Measurements from ENCODE around the gene MAD1L1.
"Not testable (repeated sequence)": the region's sequence is repeated elsewhere in the genome, so short reads cannot be mapped to it uniquely, and the experiment has no call there.

The MAD1L1 gene

DNA sequence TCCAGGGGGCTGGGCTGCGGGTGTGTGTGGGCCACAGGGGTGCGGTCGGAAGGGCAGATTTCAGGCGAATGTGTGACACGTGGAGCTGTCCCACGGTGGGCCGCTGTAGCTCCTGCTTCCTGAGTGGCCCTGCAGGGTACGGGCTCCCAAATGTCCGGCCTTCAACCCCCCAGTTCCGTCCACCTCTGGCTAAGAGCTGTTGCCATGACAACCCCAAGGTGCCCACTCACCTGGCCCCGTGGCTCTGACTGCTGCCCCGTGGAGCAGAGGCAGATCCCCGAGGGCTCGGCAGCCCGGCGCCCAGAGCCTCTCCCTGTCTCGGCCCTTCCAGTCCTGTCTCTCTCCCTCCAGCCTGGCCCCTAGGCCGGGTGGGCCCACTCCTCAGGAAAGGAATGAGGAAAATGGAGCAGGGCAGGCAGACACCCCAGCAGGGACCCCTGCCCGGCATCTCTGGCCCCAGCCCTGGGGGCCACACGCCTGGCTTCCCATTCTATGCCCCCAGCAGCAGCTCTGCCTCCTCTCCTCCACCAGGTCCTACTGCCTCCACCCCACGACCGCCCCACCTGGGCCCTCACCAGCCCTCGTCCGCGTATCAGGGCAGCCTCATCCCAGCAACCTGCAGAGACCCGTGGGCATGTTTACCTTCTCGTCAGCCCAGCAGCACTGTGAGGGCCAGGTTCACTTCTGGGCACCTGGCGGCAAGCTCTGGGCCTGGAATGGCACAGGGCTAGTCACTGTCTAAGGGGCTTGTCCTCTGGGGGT lies 347.1 kb downstream of the MAD1L1 start:
- DNase-seq, result no peak

DNA sequence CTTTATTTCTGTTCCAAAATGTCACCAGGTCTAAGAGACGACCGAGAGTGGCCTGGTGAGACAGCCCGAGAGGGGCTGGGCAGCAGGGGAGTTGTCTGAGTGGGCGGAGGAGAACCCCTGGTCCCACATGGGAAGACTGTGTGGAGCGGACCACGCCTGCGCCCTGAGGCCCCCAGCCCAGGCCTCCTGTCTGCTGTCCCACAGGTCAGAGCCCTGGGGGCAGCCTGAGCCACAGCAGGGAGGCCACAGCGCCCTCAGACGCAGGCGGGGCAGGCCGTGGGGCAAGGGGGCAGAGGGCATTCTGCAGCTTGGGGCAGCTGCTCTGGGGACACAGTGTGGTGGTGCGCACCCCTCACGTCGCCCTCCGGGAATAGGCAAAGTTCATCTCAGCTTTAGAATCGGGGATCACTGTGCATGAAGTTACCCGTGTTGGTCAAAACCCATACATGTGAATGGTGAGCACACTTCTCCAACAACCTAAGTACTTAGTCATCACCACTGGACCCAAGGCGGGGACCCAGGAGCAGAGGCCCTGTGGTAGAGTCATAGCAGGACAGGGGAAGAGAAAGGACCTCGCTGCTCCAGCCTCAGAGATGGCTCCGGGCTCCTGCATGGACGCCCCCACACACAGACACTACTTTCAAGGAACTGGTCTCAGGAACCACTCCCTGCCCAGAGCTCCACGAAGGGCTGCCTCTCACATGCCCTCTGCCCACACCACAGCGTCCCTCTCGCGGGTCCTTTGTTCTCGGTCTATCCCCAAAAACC lies 348.0 kb downstream of the MAD1L1 start:
- DNase-seq, result no peak

DNA sequence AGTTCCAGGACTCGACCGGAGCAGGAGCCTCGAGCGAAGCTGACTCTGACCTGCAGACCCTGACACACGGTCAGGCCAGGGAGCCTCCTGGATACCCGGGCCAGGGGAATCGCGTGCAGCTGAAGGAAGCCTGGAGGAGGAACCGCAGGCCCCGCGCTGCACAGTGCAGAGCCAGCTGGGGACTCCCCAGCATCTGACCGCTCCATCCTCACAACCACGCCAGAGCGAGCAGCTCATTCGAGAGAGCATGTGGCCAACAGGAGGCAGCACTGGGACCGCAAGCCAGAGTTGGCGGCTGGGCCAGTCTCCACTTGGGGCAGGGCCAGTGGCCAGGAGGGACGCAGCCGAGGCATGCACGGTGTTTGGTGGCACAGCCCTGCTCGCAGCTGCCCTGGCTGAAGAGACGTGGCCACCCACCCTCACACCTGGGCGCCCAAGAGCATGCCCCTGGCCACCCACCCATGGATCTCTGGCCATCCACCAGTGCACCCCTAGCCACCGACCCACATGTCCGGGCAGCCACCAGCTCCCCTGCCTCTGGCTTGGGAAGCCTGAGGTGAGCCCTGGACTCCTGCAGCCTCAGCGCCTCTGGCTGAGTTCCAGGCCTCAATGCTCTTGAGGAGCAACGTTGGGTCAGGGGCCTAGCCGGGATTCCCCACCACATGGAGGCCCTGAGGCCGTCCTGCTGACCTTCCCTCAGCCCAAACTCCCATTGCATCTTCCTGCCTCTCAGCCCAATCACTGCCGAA lies 348.7 kb downstream of the MAD1L1 start:
- DNase-seq, result no peak

DNA sequence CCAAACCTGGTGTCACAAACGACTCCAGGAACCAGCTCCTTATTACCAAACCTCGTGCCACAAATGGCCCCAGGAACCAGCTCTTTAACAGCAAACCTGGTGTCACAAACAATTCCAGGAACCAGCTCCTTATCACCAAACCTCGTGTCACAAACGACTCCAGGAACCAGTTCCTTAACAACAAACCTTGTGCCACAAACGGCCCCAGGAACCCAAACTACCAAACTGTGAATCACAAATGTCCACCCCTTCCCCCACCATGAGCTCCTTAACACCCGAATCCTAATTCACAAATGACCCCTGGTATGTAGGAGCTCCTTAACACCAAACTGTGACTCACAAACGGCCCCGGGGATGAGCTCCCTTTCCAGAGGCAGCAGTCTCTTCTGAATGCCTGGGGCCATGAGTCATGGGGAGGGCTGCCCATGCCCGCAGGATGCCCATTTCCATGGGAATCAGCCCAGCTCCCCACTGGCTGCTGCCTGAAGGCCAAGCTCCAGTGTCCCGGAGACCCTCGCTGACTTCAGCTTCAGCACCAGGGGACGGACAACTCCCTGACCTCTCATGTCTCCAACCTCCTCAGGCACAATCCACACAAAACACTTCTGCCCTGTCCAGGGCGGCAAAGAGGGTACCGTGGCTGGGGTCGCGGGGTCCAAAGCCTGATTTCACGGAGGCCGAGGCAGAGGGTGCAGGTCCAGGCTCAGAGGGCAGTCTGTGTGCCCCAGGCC lies 349.5 kb downstream of the MAD1L1 start:
- no peak for DNase-seq

DNA sequence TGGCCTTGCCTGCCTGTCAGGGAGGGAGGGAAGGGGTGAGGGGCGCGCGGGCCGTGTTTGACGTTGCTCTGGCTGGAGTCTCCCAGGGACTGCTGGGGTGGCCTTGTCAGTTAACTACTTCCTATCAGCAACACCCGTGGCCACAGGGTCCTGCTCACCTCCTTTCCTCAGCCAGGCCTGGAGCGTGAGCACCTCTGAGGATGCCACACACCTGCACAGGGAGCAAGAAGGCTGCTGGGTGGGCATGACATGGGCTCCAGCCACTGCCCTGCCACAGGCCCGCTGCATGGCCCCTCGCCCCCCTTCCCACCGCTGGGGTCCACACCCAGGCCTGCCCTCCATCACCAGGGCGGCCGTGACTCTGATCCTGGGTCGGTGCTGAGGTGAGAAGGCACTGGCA lies 350.3 kb downstream of the MAD1L1 start:
- DNase-seq, result no peak

DNA sequence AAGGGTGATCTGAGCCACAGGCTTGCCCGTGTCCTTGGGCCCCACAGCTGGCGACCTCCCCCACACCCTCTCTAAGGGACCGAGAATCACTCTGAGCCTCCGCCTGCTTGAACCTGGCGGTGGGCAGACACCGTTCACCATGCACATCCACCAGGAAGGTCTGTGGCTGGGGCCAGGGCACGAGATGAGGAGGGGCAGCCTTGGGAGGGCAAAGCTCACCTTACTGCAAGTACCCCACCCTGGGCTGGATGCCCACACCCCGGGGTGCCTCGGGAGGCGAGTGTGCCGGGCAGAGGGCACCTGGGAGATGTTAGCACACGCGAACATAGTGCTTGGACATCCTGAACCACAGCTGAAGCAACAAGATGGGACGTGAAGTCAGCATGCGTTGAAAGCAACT lies 350.8 kb downstream of the MAD1L1 start:
- no peak for DNase-seq

DNA sequence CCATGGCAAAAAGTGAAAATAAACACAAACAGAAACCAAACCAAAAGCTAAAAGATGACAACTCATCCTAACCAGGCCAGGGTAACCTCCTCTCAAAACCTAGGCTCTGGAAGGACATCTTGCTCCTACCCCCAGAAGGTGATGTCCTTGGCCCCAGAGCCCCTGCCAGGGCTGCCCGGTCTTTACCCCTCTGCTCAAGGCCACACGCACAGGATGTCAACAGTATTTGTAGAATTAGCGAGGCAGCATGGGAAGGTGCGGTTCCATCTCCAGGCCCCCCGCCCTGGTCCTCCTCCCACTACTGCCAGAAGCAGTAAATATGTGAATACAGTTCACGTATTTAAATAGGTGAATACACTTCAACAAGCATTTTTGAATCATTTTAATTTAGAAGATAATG lies 356.1 kb downstream of the MAD1L1 start:
- not testable (repeated sequence) for DNase-seq

DNA sequence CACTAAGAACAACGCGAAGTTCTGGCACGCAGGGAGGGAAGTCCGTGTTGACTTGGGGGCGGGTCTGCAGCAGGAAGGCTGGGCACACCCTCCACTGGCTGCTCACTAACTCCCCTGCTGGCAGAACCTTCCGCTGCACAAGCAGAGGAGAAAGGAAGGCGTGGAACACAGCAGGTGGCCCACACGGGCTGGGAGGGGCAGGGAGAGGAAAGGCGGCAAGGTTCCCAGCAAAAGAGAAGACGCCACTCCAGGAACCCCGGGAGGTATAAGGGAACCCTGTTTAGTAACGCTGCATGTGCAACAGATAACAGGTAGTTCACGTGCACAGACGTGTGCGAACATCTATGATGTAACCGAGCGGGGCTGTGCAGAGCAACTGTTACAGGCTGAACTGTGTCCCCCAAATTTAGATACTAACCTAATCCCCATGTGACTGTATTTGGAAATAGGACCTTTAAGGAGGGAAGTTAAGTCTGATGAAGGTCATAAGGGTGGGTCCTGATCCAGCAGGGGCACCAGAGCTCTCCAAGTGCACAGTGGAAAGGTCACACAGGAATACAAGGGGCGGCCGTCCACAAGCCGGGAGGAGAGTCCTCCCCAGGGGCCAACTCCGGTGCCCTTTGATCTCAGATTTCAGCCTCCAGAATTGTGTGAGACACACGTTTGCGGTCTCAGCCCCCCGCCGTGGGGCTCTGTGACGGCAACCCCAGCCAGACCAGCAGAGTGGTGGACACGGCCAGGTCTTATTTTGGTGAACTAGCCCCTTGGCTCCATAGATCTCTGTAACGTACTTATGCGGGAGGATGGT lies 357.1 kb downstream of the MAD1L1 start:
- peak in 1 of 2 donors; percentile 4 for DNase-seq

DNA sequence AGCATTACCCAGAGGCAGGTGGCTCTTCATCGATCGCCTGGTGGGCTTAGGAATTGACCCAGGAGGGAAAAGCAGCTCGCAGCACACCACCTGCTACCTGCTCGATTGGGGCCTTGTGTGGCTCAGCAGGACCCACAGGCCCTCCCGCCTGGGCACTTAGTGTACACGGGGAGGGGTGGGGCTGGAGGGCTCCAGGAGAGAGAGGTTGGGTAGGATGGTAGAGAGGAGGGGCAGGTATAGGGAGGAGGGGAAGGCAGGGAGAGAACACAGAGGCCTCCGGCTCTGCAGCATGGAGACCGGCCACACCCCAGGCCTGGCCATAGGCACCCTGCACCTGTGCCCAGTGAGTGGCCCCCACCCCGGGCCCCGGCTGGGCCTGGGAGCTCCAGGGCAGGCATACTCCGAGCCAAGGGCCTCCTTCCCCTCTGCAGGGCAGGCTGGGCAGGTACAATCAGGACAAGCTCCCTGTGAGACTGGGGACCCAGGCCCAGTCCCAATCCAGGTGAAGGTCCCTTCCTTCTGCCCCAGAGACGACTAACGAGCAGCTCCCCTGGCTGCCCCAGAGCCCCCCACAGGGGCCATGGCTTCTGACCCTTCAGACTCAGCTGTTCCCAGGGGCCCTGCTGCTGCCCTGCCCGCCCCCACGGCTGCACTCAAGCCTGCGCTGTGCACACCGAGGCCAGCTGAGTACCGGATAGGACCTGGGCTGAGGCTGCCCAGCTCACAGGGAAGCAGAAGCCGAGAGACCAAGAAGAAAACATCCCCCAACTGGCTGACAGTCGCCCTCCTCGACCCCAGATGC lies 358.0 kb downstream of the MAD1L1 start:
- DNase-seq, result not testable (repeated sequence)

DNA sequence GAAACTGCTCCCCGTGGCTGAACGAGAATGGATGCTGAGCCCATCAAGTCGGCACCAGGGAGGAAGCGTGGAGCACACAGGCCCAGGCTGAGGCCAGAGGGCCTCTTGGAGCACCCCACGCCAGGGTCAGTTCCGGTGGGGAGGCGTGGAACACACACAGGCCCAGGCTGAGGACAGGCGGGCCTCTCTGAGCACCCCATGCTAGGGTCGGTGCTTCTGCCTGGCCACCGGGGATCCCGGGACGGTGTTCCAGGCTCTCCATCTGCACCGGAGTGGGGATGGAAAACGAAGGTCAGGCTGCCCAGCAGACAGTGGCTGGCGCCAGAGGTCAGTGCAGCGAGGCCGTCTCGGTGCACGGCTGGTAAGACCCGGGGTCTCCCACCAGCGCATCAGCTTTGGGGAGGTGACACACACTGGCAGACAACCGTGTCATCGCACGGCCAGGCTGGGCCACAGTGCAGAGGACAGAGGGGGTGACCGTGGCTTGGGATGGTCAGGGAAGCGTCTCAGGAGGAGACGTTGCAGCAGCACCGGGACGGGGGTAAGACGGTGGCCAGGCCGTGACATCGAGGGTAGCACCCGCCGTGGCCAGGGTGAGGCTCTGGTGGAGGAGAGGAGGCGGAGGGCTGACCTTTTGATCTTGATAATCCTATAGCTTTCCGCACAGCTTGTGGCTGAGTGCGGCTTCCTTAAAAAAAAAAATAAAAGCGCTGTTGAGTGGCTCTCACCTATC lies 358.7 kb downstream of the MAD1L1 start:
- DNase-seq, result no peak

DNA sequence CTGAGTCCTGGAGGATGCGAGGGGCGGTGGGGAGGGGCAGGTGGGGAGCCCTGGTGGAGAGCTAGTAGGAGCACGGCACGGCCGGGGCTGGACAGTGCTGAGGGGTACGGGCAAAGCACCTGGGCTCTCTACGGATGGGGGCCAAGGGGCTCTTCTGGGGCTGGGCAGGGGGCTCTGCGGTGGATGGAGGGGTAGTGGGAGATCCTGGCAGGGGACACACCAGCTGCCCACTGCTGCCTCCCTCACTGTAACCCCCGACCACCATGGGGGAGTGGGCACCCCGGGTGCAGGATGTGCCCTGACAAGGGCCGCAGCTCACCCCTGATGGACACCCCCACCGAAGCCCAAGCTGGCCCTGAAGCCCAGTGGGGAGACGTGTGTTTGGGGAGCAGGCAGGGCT lies 359.3 kb downstream of the MAD1L1 start:
- no peak for DNase-seq

DNA sequence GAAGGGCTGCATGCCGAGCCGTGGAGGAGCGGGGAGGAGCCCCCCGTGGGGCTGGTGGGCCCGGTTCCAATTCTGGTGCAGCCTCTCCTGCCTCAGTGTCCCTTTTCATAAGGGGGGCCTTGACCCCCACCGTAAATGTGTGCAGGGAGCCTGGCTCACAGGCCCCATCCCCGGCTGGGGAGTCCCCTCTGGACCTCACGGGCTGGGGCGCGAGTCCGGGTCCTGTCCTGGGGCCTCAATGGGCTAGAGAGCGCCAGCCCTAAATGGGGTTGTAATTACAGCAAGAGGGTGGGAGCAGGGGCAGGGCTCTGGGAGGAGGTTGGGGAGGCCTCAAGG lies 359.7 kb downstream of the MAD1L1 start:
- no peak for DNase-seq

DNA sequence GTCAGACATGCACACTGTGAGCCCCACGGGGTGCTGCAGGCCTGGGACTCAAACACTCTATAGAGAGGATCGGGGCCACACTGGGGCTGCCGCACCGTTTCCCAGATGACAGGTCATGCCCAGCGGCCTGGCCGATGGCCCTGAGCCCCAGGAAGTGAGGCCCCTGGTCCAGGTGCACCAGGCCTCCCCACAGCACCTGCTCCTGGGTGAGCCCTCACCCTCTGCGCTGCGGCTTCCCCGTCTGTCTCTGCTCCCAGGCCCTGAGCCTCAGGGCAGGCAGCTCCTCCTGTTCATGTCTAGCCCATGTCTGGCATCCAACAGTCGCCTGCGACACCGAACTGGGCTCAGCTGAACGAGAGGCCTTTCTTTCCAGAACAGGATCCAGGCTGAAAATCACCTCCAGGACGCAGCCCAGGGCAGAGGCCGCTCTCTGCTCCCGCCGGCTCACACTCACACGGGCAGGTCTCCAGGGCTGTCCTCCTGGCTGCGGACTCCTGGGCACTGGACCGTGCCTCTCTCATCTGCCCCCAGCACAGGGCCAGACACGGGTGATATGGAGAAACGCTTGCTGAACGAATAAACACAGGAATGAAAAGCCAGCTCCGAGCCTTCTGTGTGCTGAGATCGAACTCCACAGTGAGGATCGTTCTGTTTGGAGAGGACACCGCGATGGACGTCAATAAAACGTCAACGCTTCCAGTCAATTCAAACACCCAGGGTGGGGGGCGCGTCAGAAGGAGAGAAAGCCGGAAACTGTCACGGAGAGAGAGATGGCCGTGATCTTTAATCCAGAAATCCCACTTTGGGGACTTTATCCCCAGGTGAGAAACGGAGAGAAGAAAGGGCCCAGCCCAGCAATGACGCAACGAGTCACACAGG lies 360.3 kb downstream of the MAD1L1 start:
- DNase-seq, result no peak

DNA sequence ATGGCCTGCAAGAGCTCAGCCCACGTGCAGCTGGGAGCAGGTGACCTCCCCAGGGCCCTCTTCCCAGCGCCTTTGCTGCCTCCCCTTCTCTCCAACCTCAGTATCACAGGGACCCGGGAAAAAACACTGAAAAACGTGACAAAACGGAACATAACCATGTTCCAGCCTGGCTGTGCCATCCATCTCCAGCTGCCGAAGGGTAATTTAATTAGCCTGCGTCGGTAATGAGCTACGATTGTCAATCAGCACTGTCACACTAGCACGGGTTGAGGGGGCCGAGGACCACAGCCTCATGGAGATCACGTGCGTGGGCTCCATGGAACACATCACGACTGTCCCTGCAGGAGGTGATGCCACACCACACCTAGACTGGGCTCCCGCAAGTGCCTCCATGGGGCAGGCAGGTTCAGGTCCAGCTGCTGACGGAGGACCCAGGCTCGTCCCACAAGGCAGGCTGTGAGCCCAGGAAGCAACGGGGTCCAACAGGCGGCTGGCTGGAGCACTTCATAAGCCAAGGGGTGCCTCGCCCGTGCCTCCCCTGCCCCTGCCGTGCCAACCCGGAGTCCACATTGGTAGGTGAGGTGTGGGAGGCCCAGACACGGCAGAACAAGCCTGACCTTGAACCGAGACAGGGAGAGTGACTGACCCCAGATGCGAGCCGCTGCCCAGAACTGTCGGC lies 363.2 kb downstream of the MAD1L1 start:
- no peak for DNase-seq

DNA sequence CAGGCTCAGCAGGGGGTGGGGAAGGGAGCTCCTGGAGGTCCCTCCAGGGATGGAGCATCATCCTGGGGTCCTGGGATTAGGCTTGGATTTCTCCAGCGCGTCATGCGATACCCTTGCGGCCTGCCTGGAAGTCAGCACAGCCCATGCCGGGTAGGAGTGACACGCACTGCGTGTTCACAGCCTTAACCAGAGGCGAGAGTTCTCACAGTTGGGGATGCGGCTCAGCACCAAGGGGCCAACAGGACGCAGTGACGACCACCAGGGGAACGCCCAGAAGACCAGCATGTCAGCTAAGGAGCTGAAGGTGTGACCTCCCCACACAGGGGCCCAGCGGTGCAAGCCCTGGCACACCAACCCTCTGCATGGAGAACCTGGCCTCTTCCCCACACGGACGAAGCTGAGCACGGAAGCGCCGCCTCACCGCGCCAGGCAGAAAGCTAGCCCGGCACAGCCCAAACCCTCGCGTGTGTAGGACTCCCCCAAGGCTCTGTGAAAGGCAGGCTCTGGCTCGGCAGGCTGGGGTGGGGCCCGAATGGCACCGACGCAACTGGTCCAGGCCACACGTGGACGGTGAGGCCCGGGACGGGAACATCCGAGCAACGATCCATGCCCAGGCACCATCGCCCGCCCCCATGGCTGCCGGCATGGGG lies 364.1 kb downstream of the MAD1L1 start:
- DNase-seq, result no peak

DNA sequence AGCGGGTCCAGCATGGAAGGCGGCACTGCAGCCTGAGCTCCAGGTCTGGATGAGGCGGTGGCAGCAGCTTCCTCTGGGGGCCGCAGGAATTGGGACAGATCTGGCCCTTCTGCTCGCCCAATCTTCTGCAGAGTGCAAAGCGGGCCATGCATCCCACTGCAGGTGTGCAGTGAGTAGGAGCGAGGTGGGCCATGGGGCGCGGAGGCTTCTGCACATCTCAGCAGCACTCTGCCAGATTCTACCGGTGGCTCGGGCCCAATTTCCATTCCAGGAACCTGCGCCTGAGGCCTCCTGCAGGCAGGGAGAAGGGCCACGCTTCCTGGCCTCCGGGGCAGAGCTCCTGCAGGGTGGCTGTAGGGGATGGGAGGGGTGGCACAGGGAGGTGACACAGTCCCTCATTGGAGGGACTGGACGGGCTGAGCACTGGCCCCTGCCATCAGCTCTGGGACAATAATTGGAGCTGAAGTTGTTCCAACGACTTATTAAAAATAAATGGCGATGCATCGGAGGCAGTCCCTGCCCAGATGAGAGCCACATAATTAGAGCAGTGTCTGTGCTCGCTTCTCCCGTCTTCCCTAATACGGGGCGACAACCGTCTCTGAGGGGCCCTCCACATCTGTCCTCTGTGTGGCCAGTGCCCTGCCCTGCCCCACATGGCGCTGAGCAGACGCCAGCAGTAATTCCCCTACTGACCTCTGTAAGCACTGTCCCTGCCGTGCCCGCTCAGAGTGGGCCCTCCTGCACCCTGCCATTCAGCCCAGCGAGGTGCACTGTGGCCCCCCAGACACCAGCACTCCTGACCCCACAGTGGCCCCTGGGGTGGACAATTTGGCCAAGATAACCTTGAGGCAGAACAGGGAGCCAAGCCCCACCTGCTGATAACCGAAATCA lies 365.1 kb downstream of the MAD1L1 start:
- no peak for DNase-seq

DNA sequence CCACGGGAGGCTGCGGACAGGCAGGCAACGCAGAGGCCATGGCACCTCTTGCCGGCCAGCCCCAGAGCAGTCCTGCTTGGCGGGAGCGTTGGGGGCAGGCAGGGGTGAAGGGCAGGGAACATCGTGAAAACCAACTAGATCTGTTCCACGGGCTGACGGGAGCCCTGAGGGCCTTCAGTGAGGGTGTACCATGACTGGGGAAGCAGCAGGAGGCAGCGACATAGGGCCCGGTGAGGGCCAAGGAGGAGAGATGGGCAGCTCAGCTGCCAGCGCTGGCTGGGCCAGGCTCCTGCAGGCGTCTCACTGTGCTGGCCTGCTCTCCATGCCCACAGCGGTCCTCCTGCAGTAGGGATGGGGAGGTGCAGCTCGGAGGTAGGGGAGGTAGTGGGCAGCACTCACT lies 366.1 kb downstream of the MAD1L1 start:
- DNase-seq, result no peak

Measured in CD4-positive, alpha-beta T cell treated with Interleukin-4 for 1 hour (primary cell).